Tibial artery (tissue), 4 donors: ENCODE data around the gene ISG15.

Source experiments
- DNase-seq, 2 donors: peaks; one replicate each; pipeline ENCODE4 v3.0.0-alpha.2; 2019
- H3K27ac ChIP-seq, 2 donors: fragments of 200-600 bp; sonication (generic) in 1 of 2; 1 replicate in 1 of 2; 2 replicates in 1 of 2; pipeline ENCODE4 v1.5.1; 2018 to 2019; ENCODE audit warnings: mild to moderate bottlenecking in 1 of 2
- H3K27me3 ChIP-seq, 2 donors: fragments of 200-600 bp; sonication (generic) in 1 of 2; one replicate each; pipeline versions ENCODE4 v1.5.1 to v1.6.0; 2016 to 2019
- H3K36me3 ChIP-seq, 3 donors: fragments of 200-600 bp; sonication (generic) in 2 of 3; one replicate each; pipeline ENCODE4 v1.5.1; 2016 to 2019; ENCODE audit warnings: mild to moderate bottlenecking in 2 of 3
- H3K4me1 ChIP-seq, 4 donors: fragments of 200-600 bp; sonication (generic) in 2 of 4; 1 replicate in 3 of 4; 2 replicates in 1 of 4; pipeline ENCODE4 v1.5.1; 2016 to 2019
- H3K4me3 ChIP-seq, 2 donors: fragments of 200-600 bp; sonication (generic) in 1 of 2; 1 replicate in 1 of 2; 2 replicates in 1 of 2; pipeline ENCODE4 v1.5.1; 2018 to 2019; ENCODE audit warnings: mild to moderate bottlenecking in 2 of 2
- H3K9me3 ChIP-seq, 3 donors: fragments of 200-600 bp; sonication (generic) in 1 of 3; one replicate each; pipeline ENCODE4 v1.5.1; 2016 to 2019
- CTCF ChIP-seq, 2 experiments: fragments of 200-600 bp in 1 of 2; fragments of 450-650 bp in 1 of 2; IDR thresholded peaks; one replicate each; pipeline ENCODE4 v1.5.1; 2017 to 2019; ENCODE audit warnings: antibody characterized with exemption in 2 of 2, mild to moderate bottlenecking in 1 of 2, moderate library complexity in 1 of 2
- intact Hi-C: fragments of 100-400 bp; cut with DNase I; formaldehyde crosslinking; loops from one replicate; pipeline ENCODE4 v1.15.0; 2023; ENCODE audit warnings: low total_unique reads

The ISG15 gene

DNA sequence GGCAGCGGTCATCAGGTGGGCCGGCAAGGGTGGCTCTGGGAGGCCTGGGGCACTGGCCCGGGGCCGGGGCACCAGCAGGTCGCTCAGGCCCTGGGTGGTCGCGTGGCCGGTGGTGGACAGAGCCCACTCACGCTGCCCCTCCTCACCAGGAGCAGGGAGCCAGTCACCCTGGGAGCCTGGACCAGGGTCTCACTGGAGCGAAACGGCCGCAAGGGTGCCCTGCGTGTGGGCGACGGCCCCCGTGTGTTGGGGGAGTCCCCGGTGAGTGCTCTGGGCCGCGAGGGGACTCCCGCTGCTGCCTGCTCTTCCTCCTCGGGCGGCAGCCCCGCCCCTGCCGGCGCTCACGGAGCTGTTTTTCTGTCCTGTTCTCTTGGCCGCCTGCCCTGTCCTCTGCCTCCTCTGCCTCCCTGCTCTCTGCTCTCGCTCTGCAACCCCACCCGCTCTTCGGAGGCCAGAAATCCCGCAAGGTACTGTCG, 37.3 kb downstream of the ISG15 start:
- Histone ChIP-seq H3K27me3 (no peaks in the 10 kb centered on the region), H3K4me1 (no peaks in the 10 kb centered on the region), H3K9me3 (no peaks in the 10 kb centered on the region), H3K4me3 (no peak overlapping the region), H3K36me3 (peaks cover 0 to 89% (median 39%) of the 10 kb centered on the region in 3 donors), H3K27ac (no peak overlapping the region)
- no peak for DNase-seq
- intact Hi-C loops, result no loop called here
- no peak for TF ChIP-seq CTCF (IDR thresholded peaks at IDR 0.05)

DNA sequence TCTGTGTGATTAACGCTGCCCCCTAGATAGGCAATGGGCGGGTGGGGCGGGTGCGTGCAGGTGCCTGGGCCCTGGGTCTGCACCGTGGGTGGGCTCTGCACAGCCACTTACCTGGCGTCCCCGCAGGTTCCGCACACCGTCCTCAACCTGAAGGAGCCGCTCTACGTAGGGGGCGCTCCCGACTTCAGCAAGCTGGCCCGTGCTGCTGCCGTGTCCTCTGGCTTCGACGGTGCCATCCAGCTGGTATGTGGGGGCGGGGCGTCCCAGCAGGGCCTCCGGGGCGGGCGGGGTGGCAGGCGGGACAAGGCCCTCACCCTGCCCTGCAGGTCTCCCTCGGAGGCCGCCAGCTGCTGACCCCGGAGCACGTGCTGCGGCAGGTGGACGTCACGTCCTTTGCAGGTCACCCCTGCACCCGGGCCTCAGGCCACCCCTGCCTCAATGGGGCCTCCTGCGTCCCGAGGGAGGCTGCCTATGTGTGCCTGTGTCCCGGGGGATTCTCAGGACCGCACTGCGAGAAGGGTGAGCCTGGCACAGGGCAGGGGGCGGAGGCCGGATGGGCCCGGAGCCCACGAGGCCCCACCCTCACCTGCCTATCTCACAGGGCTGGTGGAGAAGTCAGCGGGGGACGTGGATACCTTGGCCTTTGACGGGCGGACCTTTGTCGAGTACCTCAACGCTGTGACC, 38.0 kb downstream of the ISG15 start:
- Histone ChIP-seq H3K27ac (no peak overlapping the region), H3K27me3 (no peaks in the 10 kb centered on the region), H3K9me3 (no peaks in the 10 kb centered on the region), H3K36me3 (peaks cover 0 to 83% (median 33%) of the 10 kb centered on the region in 3 donors), H3K4me3 (no peak overlapping the region), H3K4me1 (no peaks in the 10 kb centered on the region)
- intact Hi-C loops, result no loop called here
- no peak for TF ChIP-seq CTCF (IDR thresholded peaks at IDR 0.05)
- DNase-seq, result no peak

- H3K27me3 ChIP-seq, result peaks cover 0 to 9% of the 10 kb centered on the region in 2 donors
- peaks cover 0 to 73% (median 23%) of the 10 kb centered on the region in 3 donors for H3K36me3 ChIP-seq
- no peak overlapping the region for H3K4me3 ChIP-seq
- no peak for DNase-seq
- intact Hi-C loops, result no loop called here
- no peak overlapping the region for H3K27ac ChIP-seq
- H3K4me1 ChIP-seq, result no peaks in the 10 kb centered on the region
- H3K9me3 ChIP-seq, result no peaks in the 10 kb centered on the region
- no peak for TF ChIP-seq CTCF (IDR thresholded peaks at IDR 0.05)
These were observed 38.9 kb downstream of the ISG15 start for GRCh38 chr1:1052003-1052840.

- TF ChIP-seq CTCF (IDR thresholded peaks at IDR 0.05), result no peak
These were observed 39.7 kb downstream of the ISG15 start for GRCh38 chr1:1053022-1053421.

DNA sequence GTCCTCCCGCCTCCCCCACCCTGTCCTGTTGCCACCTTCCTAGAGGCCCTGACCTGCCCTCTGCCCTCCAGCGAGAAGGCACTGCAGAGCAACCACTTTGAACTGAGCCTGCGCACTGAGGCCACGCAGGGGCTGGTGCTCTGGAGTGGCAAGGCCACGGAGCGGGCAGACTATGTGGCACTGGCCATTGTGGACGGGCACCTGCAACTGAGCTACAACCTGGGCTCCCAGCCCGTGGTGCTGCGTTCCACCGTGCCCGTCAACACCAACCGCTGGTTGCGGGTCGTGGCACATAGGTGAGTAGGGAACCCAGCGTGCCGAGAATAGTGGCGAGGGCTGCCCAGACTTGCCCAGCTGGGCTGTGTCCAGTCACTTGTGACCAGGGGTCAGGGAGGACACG, 40.4 kb downstream of the ISG15 start:
- Histone ChIP-seq H3K27ac (no peak overlapping the region), H3K4me1 (peaks cover 0 to 5% (median 3%) of the 10 kb centered on the region in 4 donors), H3K36me3 (peaks cover 0 to 62% (median 20%) of the 10 kb centered on the region in 3 donors), H3K9me3 (no peaks in the 10 kb centered on the region), H3K4me3 (no peak overlapping the region), H3K27me3 (peaks cover 0 to 24% of the 10 kb centered on the region in 2 donors)
- intact Hi-C loops, result no loop called here
- DNase-seq, result no peak
- TF ChIP-seq CTCF (IDR thresholded peaks at IDR 0.05), result no peak

More at GRCh38 chr1:1053022-1053421, 39.7 kb downstream of the ISG15 start:
- Histone ChIP-seq H3K27ac (no peak overlapping the region), H3K4me3 (no peak overlapping the region), H3K36me3 (peaks cover 0 to 65% (median 20%) of the 10 kb centered on the region in 3 donors), H3K4me1 (no peaks in the 10 kb centered on the region), H3K27me3 (peaks cover 0 to 17% of the 10 kb centered on the region in 2 donors), H3K9me3 (no peaks in the 10 kb centered on the region)
- intact Hi-C loops, result no loop called here
- no peak for DNase-seq
